Measurements from ENCODE around the gene AIDA.

- TF ChIP-seq CTCF (IDR thresholded peaks at IDR 0.05): no peak
- TF ChIP-seq REST (IDR thresholded peaks at IDR 0.05; ENCODE audit: insufficient read depth in 1 of 2, low read depth in 2 of 2, low read length in 1 of 2): no peak
These were observed 27.2 kb upstream of the AIDA start for GRCh38 chr1:222739465-222739864.

Data from Panc1 (cell line).